Kidney epithelial cell (primary cell): ENCODE results near the gene GRIA2. TPM values are rescaled to one million over a fixed set of nuclear protein-coding genes. Genes with fewer than 3 reads are reported as not detected.

Experiments used
- DNase-seq: peaks from one replicate; pipeline ENCODE4 v3.0.0-alpha.2; 2010; ENCODE audit warnings: low read depth
- H3K27me3 ChIP-seq: 2 replicates; pipeline ENCODE4 v1.6.0; 2011; ENCODE audit warnings: low read length; ENCODE audit not compliant: control insufficient read depth, insufficient read depth
- H3K36me3 ChIP-seq: 2 replicates; pipeline ENCODE4 v1.5.1; 2011; ENCODE audit warnings: low read length; ENCODE audit not compliant: control insufficient read depth, insufficient read depth
- H3K4me3 ChIP-seq: 2 replicates; pipeline ENCODE4 v1.5.1; 2011; ENCODE audit warnings: low read depth, mild to moderate bottlenecking, control low read depth, low read length
- CTCF ChIP-seq: IDR thresholded peaks from 2 replicates; pipeline ENCODE4 v1.5.1; 2011; ENCODE audit warnings: mild to moderate bottlenecking, moderate library complexity, low read length, control low read depth, inconsistent platforms; ENCODE audit not compliant: insufficient read depth, poor library complexity, severe bottlenecking
- total RNA-seq: library from RNA; depleted of rRNA; stranded (reverse); fragments of >200 nt; gene quantifications from 2 replicates; pipeline ENCODE4 v1.2.3, GENCODE V29; 2015

The GRIA2 gene
- total RNA-seq, 1 donor from 2014 or later = not detected

DNA sequence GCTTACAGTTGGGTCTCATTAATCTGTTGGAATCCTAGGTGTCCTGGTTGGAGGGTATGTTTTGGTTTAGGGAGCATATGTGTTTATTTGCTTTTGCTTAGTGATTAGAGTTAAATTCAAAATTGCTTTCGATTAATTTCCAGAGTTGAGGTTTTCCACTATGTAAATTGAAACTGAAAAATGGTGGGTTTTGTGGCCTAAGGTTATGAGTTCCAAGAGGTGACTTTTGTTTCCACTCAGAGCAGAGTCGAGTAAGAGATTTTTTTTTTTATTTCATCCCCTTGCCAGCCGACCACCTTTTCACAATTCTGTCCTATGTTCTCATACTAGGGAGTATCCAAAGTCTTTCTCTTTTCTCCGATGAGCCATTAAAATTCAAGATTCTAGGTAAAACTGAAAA, 66.9 kb downstream of the GRIA2 start:
- no peaks in the 10 kb centered on the region for H3K36me3 ChIP-seq
- DNase-seq = no peak
- H3K27me3 ChIP-seq = no peaks in the 10 kb centered on the region
- H3K4me3 ChIP-seq = no peak overlapping the region
- no peak for TF ChIP-seq CTCF

GRCh38 chr4:157290622-157291021, 70.1 kb downstream of the GRIA2 start:
- Histone ChIP-seq H3K27me3 (no peaks in the 10 kb centered on the region), H3K36me3 (no peaks in the 10 kb centered on the region), H3K4me3 (no peak overlapping the region)
- TF ChIP-seq CTCF = no peak
- no peak for DNase-seq

- H3K27me3 ChIP-seq = no peaks in the 10 kb centered on the region
- DNase-seq = no peak
- no peak overlapping the region for H3K4me3 ChIP-seq
- no peaks in the 10 kb centered on the region for H3K36me3 ChIP-seq
- peak; percentile 14 for TF ChIP-seq CTCF
Observed at GRCh38 chr4:157291071-157291470, 70.5 kb downstream of the GRIA2 start.

GRCh38 chr4:157293673-157294072, 73.1 kb downstream of the GRIA2 start:
- H3K36me3 ChIP-seq = no peaks in the 10 kb centered on the region
- DNase-seq = no peak
- H3K4me3 ChIP-seq = no peak overlapping the region
- TF ChIP-seq CTCF = no peak
- H3K27me3 ChIP-seq = no peaks in the 10 kb centered on the region

DNA sequence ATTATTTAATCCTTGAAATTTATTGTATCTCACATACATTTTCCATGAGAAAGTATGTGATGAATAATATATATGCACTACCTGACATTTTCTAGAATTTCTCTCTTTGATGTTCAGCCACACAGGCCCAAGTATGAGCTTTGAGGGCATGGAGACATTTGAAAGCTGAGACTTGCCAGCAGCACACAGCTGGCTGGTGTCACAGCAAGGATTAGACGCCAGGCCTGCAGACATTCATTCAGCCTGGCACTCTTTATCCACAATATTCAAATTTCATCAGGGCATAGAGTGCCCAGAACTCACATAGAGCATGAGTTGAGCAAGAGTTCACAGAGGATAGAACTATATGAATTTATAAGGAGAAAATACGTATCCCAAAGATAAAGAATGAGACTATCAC, 74.0 kb downstream of the GRIA2 start:
- TF ChIP-seq CTCF = no peak
- no peaks in the 10 kb centered on the region for H3K36me3 ChIP-seq
- no peak for DNase-seq
- no peak overlapping the region for H3K4me3 ChIP-seq
- no peaks in the 10 kb centered on the region for H3K27me3 ChIP-seq

DNA sequence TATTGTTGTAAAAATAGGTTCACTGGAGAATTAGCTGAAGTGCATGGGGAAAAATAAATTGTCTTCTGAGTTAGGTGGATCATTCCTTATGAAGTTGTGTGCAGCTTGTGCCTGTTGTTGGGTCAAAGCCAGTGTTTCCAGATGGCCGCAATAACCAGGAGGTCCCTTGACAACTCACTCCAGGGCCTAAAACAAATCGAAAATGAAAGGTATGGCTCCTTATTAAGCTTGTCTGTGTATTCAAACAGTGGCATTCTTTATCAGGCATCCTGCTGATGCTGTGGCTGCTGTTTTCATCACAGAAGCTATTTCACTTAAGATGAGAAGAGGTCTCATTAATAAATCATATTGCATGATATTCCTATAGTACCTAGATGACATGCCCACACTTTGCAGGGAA, 80.2 kb downstream of the GRIA2 start:
- DNase-seq = no peak
- no peak for TF ChIP-seq CTCF
- H3K27me3 ChIP-seq = no peaks in the 10 kb centered on the region
- H3K36me3 ChIP-seq = no peaks in the 10 kb centered on the region
- no peak overlapping the region for H3K4me3 ChIP-seq
